Lower lobe of right lung (tissue), 2 donors: ENCODE measurements around the gene VPS41. TPM values are rescaled to one million over a fixed set of nuclear protein-coding genes. Genes with fewer than 3 reads are reported as not detected.

ENCODE experiments used
- ATAC-seq, 2 donors: fragments of 200-7000 bp; cut with Tn5 transposase; one replicate each; pipeline ENCODE4 v1.9.1; 2020 to 2022; ENCODE audit warnings: mild to moderate bottlenecking in 2 of 2, moderate library complexity in 2 of 2
- DNase-seq: peaks from one replicate; pipeline ENCODE4 v3.0.0-alpha.2; 2020
- H3K27ac ChIP-seq: fragments of 200-600 bp; one replicate; pipeline ENCODE4 v1.8.0; 2022
- H3K27me3 ChIP-seq: fragments of 200-600 bp; one replicate; pipeline ENCODE4 v1.8.0; 2022; ENCODE audit warnings: low read depth
- H3K36me3 ChIP-seq: fragments of 200-600 bp; one replicate; pipeline ENCODE4 v1.8.0; 2022; ENCODE audit warnings: mild to moderate bottlenecking
- H3K4me1 ChIP-seq: fragments of 200-600 bp; one replicate; pipeline ENCODE4 v1.8.0; 2022
- H3K4me3 ChIP-seq: fragments of 200-600 bp; one replicate; pipeline ENCODE4 v1.8.0; 2022; ENCODE audit warnings: mild to moderate bottlenecking
- H3K9me3 ChIP-seq: fragments of 200-600 bp; one replicate; pipeline ENCODE4 v1.8.0; 2022
- intact Hi-C: fragments of 100-400 bp; cut with DNase I; formaldehyde crosslinking; loops from one replicate; pipeline ENCODE4 v1.11.0; 2022
- total RNA-seq: library from RNA; stranded (reverse); fragmentation: NEBNext Ultra II Directional; extraction: Animal tissue kit (Norgen Biotek cat#: 25700); gene quantifications from one replicate; pipeline ENCODE4 v1.2.1, GENCODE V29; 2021
- TF ChIP-seq, protein P1 (sequence below): fragments of 200-600 bp; IDR thresholded peaks from one replicate; pipeline ENCODE4 v1.8.0; 2022; ENCODE audit warnings: antibody characterized with exemption, mild to moderate bottlenecking
- donor health status: DM: no; HTN: yes; CAD: no; lungs with severe emphysema.

Gene VPS41
- total RNA-seq, 1 donor from 2014 or later = 103 TPM

DNA sequence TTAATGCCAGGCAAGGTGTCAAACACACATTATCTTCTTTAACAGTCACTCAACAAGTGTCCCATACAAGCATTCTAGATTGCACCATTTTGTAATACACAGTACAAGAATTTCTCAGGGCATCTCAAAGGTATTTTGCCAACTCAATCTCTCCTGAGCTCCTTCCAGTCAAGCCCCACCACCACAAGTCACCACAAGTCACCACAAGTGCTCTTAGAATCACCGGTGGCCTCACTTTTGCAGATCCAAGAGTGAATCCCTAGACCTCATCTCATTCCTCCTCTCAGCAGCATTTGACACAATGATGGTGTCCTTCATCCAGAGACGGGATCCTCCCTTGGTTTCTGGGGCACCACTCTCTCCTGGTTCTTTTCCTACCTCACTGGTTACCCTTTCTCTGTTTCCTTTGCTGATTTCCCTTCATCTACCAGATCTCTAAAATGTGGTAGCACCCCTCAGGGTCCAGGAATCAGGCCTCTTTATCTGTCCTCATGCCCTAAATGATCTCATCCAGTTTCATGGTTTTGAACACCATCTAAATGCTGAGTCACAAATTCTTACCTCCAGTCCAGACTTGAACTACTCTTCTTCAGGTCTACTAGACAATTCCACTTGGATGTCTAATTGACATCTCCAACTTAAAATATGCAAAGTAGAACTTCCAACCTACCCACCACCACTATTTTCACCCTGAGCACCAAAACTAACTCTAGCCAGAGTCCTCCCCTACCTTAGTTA lies 26.9 kb downstream of the VPS41 start:
- ATAC-seq (no peak), DNase-seq (no peak)
- TF ChIP-seq, protein P1, sequence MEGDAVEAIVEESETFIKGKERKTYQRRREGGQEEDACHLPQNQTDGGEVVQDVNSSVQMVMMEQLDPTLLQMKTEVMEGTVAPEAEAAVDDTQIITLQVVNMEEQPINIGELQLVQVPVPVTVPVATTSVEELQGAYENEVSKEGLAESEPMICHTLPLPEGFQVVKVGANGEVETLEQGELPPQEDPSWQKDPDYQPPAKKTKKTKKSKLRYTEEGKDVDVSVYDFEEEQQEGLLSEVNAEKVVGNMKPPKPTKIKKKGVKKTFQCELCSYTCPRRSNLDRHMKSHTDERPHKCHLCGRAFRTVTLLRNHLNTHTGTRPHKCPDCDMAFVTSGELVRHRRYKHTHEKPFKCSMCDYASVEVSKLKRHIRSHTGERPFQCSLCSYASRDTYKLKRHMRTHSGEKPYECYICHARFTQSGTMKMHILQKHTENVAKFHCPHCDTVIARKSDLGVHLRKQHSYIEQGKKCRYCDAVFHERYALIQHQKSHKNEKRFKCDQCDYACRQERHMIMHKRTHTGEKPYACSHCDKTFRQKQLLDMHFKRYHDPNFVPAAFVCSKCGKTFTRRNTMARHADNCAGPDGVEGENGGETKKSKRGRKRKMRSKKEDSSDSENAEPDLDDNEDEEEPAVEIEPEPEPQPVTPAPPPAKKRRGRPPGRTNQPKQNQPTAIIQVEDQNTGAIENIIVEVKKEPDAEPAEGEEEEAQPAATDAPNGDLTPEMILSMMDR = no peak
- H3K36me3 ChIP-seq = no peaks in the 10 kb centered on the region
- H3K9me3 ChIP-seq = no peaks in the 10 kb centered on the region
- H3K4me1 ChIP-seq = no peaks in the 10 kb centered on the region
- no peak overlapping the region for H3K27ac ChIP-seq
- H3K4me3 ChIP-seq = no peak overlapping the region
- H3K27me3 ChIP-seq = no peaks in the 10 kb centered on the region
- intact Hi-C loops = no loop called here

DNA sequence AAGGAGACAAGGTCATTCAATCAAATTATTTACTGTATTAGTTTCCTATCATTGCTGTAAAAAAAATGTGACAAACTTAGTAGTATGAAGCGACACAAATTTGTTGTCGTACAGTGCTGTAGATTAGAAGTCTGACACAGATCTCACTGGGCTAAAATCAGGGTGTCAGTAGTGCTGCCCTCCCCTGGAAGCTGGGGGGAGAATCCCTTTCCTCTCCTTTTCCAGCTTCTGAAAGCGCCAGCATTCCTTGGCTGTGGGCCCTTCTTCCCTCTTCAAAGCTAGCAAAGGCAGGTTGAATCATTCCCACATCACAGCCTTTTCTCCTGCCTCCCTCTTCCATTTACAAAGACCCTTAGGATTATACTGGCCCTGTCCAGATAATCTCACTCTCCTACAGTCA lies 28.0 kb downstream of the VPS41 start:
- Histone ChIP-seq H3K4me1 (no peaks in the 10 kb centered on the region), H3K9me3 (no peaks in the 10 kb centered on the region), H3K36me3 (no peaks in the 10 kb centered on the region), H3K27me3 (no peaks in the 10 kb centered on the region), H3K27ac (no peak overlapping the region), H3K4me3 (no peak overlapping the region)
- intact Hi-C loops = no loop called here
- TF ChIP-seq, protein P1 = no peak
- DNase-seq (no peak), ATAC-seq (no peak)

DNA sequence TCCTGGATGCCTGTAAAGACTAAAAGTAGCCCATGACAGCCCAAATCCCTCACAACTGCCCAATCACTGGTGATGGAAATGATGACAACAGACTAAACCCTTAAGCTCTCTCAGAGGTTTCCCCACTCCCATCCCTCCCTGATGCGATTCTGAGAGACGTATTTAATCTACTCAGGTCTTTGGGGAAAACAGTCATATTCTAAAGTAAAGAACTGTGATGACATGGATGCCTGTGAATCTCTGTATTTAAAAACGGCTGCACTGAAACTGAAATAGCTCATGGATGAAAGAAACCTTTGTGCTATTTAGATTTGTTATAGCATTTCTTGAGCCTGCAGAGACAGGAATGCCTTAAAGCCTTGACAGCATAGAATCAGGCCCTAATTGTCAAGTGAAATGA lies 28.5 kb downstream of the VPS41 start:
- no peaks in the 10 kb centered on the region for H3K27me3 ChIP-seq
- DNase-seq (no peak), ATAC-seq (no peak)
- TF ChIP-seq, protein P1 = no peak
- intact Hi-C loops = no loop called here
- no peaks in the 10 kb centered on the region for H3K4me1 ChIP-seq
- H3K36me3 ChIP-seq = no peaks in the 10 kb centered on the region
- H3K4me3 ChIP-seq = no peak overlapping the region
- no peak overlapping the region for H3K27ac ChIP-seq
- H3K9me3 ChIP-seq = no peaks in the 10 kb centered on the region

DNA sequence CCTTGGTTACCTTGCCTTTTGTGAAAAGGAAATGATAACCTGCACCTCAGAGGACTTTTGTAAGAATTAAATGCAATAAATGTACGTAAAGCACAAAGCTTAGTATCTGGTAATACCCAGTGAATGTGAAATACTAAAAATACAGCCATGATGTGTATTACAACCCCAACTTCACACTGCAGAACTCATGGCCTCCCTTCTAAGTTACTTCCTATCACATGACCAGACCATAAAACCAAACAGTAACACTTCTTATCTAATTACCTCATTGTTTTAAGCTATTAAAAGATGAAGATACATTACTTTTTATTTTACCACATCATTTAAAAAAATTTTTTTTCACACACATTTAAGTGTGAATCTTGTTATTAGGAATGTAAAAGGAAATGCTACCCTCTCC lies 29.0 kb downstream of the VPS41 start:
- no peak for ATAC-seq
- Histone ChIP-seq H3K4me1 (no peaks in the 10 kb centered on the region), H3K27ac (no peak overlapping the region), H3K9me3 (no peaks in the 10 kb centered on the region), H3K4me3 (no peak overlapping the region), H3K27me3 (no peaks in the 10 kb centered on the region), H3K36me3 (no peaks in the 10 kb centered on the region)
- DNase-seq = no peak
- intact Hi-C loops = no loop called here
- TF ChIP-seq, protein P1 = no peak

DNA sequence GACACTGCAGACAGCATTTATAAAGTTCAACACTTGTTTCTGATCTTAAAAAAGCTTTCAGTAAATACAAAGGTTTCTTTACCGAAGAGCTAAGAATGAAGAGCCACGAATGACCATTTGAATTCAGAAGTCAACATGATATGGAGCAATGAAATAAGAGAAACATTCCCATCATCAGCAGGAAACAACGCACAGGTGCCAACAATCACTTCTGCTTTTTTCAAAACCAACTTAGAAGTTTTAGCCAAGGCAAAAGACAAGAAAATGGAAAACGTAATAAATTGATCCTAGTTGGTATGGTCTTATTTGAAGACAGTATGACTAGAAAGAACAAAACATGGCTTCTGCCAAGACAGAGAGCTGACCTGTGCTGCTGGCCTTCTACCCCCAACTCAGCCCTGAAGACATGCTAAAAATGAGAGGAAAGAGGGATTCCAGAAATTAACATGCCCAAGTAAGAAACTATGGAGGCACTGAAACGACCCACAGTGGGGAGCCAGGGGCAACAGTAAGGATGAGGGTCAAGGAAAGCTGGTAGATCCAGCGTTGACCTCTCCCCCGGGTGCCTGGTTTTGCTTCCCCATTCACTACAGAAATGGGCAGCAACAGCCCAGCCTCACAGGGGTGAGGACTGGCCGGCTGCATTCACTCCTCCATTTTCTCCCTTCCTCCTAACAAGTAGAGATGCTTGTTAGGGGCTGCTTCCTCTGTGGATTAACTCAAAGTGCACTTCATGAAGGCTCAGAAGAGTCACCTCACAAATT lies 30.1 kb downstream of the VPS41 start:
- H3K27ac ChIP-seq = no peak overlapping the region
- no peaks in the 10 kb centered on the region for H3K4me1 ChIP-seq
- TF ChIP-seq, protein P1 = no peak
- ATAC-seq = no peak
- DNase-seq = no peak
- no peaks in the 10 kb centered on the region for H3K36me3 ChIP-seq
- intact Hi-C loops = no loop called here
- no peaks in the 10 kb centered on the region for H3K9me3 ChIP-seq
- no peaks in the 10 kb centered on the region for H3K27me3 ChIP-seq
- H3K4me3 ChIP-seq = no peak overlapping the region
